H1 (cell line): ENCODE data around the gene PEX19. TPM values are rescaled to one million over a fixed set of nuclear protein-coding genes. Genes with fewer than 3 reads are reported as not detected.

Source experiments
- CTCF ChIA-PET: fragments of 300-600 bp; sonication (Branson Sonifier 250); formaldehyde crosslinking; loops from one replicate; lab custom pipeline; 2021; ENCODE audit not compliant: partially characterized antibody; lab: Charles Lee
- POLR2A ChIA-PET: fragments of 300-600 bp; sonication (Branson Sonifier 250); formaldehyde crosslinking; loops from one replicate; lab custom pipeline; 2021; ENCODE audit warnings: inconsistent platforms; ENCODE audit not compliant: partially characterized antibody; lab: Charles Lee
- DNase-seq, 2 experiments: peaks; one replicate each; pipeline versions ENCODE4 v3.0.0 to v3.0.0-alpha.2; 2010 to 2022; ENCODE audit warnings: low spot score in 2 of 2, low read depth in 1 of 2, mixed read lengths in 1 of 2
- FAIRE-seq: peaks from 2 replicates; lab custom pipeline; 2011; peaks lifted over from hg19 to GRCh38; lab: Jason Lieb, UNC
- H2AFZ ChIP-seq: 2 replicates; pipeline ENCODE4 v1.8.1; 2012; ENCODE audit warnings: low read length, inconsistent platforms
- H2AK5ac ChIP-seq: 2 replicates; pipeline ENCODE4 v1.6.1; 2013; ENCODE audit warnings: low read depth, low read length
- H2BK120ac ChIP-seq: replicated peaks from 2 replicates; pipeline ENCODE3; 2013; ENCODE audit warnings: low read depth, low read length, inconsistent platforms
- H2BK12ac ChIP-seq: 2 replicates; pipeline ENCODE4 v1.6.1; 2013; ENCODE audit warnings: low read depth, low read length
- H2BK15ac ChIP-seq: 2 replicates; pipeline ENCODE4 v1.6.1; 2013; ENCODE audit warnings: low read length
- H2BK20ac ChIP-seq: 2 replicates; pipeline ENCODE4 v1.6.1; 2013; ENCODE audit warnings: low read length
- H2BK5ac ChIP-seq: 2 replicates; pipeline ENCODE4 v1.6.1; 2013; ENCODE audit warnings: low read depth, low read length
- H3K14ac ChIP-seq: 2 replicates; pipeline ENCODE4 v1.6.1; 2013; ENCODE audit warnings: inconsistent platforms; ENCODE audit not compliant: insufficient read length
- H3K18ac ChIP-seq: 2 replicates; pipeline ENCODE4 v1.6.1; 2013; ENCODE audit warnings: low read length; ENCODE audit errors: extremely low read depth
- H3K23ac ChIP-seq: 2 replicates; pipeline ENCODE4 v1.6.1; 2013; ENCODE audit warnings: inconsistent platforms; ENCODE audit not compliant: insufficient read length
- H3K23me2 ChIP-seq: 2 replicates; pipeline ENCODE4 v1.6.1; 2013; ENCODE audit warnings: low read depth, low read length
- H3K27ac ChIP-seq: 2 replicates; pipeline ENCODE4 v1.6.1; 2011; ENCODE audit warnings: low read depth, low read length, inconsistent platforms
- H3K27me3 ChIP-seq, 4 experiments: replicated peaks in 1 of 4; 1 replicate in 1 of 4; 2 replicates in 3 of 4; pipeline versions ENCODE4 v1.6.1 to v1.8.1; 2011 to 2013; ENCODE audit warnings: low read length in 3 of 4, mild to moderate bottlenecking in 3 of 4, inconsistent platforms in 2 of 4, mixed read lengths in 2 of 4, moderate library complexity in 1 of 4; ENCODE audit not compliant: control insufficient read depth in 3 of 4, insufficient read depth in 3 of 4; ENCODE audit errors: extremely low read depth in 1 of 4
- H3K36me3 ChIP-seq, 4 experiments: 2 replicates each; pipeline versions ENCODE4 v1.6.1 to v1.8.1; 2011 to 2013; ENCODE audit warnings: mild to moderate bottlenecking in 4 of 4, low read length in 3 of 4, moderate library complexity in 2 of 4, control low read depth in 1 of 4, inconsistent platforms in 1 of 4; ENCODE audit not compliant: insufficient read depth in 4 of 4, control insufficient read depth in 2 of 4
- H3K4ac ChIP-seq: replicated peaks from 2 replicates; pipeline ENCODE3; 2013; ENCODE audit warnings: low read length, low read depth, mixed read lengths, inconsistent platforms; ENCODE audit not compliant: insufficient read length
- H3K4me1 ChIP-seq, 4 experiments: replicated peaks in 1 of 4; 1 replicate in 1 of 4; 2 replicates in 3 of 4; pipeline versions ENCODE4 v1.6.1 to v1.8.1; 2011 to 2013; ENCODE audit warnings: low read length in 3 of 4, inconsistent platforms in 2 of 4, mixed read lengths in 1 of 4; ENCODE audit not compliant: insufficient read depth in 4 of 4, control insufficient read depth in 3 of 4
- H3K4me2 ChIP-seq, 2 experiments: 2 replicates each; pipeline versions ENCODE4 v1.6.1 to v1.8.1; 2011 to 2013; ENCODE audit warnings: low read depth in 2 of 2, low read length in 2 of 2, control low read depth in 1 of 2, inconsistent platforms in 1 of 2, mild to moderate bottlenecking in 1 of 2; ENCODE audit not compliant: insufficient read depth in 1 of 2
- H3K4me3 ChIP-seq, 4 experiments: fragments of 200-600, 300-600 bp in 1 of 4; sonication (generic), shearing (Covaris generic), sonication (Bioruptor Twin) in 1 of 4; 2 replicates each; pipeline versions ENCODE4 v1.5.1 to v1.8.1; 2011 to 2016; ENCODE audit warnings: low read length in 4 of 4, low read depth in 3 of 4, control low read depth in 2 of 4, inconsistent platforms in 2 of 4, mild to moderate bottlenecking in 2 of 4, mixed read lengths in 1 of 4, moderate library complexity in 1 of 4; ENCODE audit not compliant: insufficient read depth in 2 of 4; ENCODE audit errors: extremely low read depth in 1 of 4
- H3K56ac ChIP-seq: replicated peaks from 2 replicates; pipeline ENCODE3; 2013; ENCODE audit warnings: low read depth, mild to moderate bottlenecking, mixed read lengths, low read length, inconsistent platforms; ENCODE audit not compliant: insufficient read length
- H3K79me1 ChIP-seq: 2 replicates; pipeline ENCODE4 v1.6.1; 2013; ENCODE audit warnings: low read depth, low read length, control low read depth
- H3K79me2 ChIP-seq, 2 experiments: 2 replicates each; pipeline versions ENCODE4 v1.6.1 to v1.8.1; 2012 to 2013; ENCODE audit warnings: low read length in 2 of 2, mild to moderate bottlenecking in 2 of 2, inconsistent platforms in 1 of 2; ENCODE audit not compliant: insufficient read depth in 2 of 2, control insufficient read depth in 1 of 2
- H3K9ac ChIP-seq, 4 experiments: replicated peaks in 1 of 4; 1 replicate in 1 of 4; 2 replicates in 3 of 4; pipeline versions ENCODE4 v1.6.1 to v1.8.1; 2011 to 2013; ENCODE audit warnings: low read depth in 3 of 4, low read length in 3 of 4, control low read depth in 2 of 4, mild to moderate bottlenecking in 2 of 4, moderate library complexity in 2 of 4, inconsistent platforms in 1 of 4; ENCODE audit errors: extremely low read depth in 1 of 4
- H3K9me3 ChIP-seq, 2 experiments: 2 replicates each; pipeline versions ENCODE4 v1.6.1 to v1.8.1; 2012 to 2013; ENCODE audit warnings: mild to moderate bottlenecking in 2 of 2, moderate library complexity in 2 of 2, control low read depth in 1 of 2, inconsistent platforms in 1 of 2, low read depth in 1 of 2, low read length in 1 of 2, mixed read lengths in 1 of 2; ENCODE audit not compliant: insufficient read depth in 2 of 2
- H4K20me1 ChIP-seq, 2 experiments: replicated peaks in 1 of 2; 2 replicates each; pipeline versions ENCODE3 to v1.8.1; 2011 to 2013; ENCODE audit warnings: inconsistent platforms in 2 of 2, low read length in 2 of 2, mild to moderate bottlenecking in 1 of 2; ENCODE audit not compliant: insufficient read depth in 2 of 2, control insufficient read depth in 1 of 2
- H4K5ac ChIP-seq: 2 replicates; pipeline ENCODE4 v1.6.1; 2013; ENCODE audit warnings: low read length, low read depth, mixed read lengths, inconsistent platforms; ENCODE audit not compliant: insufficient read length
- H4K8ac ChIP-seq: 2 replicates; pipeline ENCODE4 v1.8.0; 2013; ENCODE audit warnings: mild to moderate bottlenecking, moderate library complexity, low read length, inconsistent platforms; ENCODE audit not compliant: insufficient read depth; ENCODE audit errors: extremely low read depth
- H4K91ac ChIP-seq: replicated peaks from 2 replicates; pipeline ENCODE3; 2013; ENCODE audit warnings: low read length, mixed read lengths, inconsistent platforms; ENCODE audit not compliant: insufficient read length
- JUND ChIP-seq: IDR thresholded peaks from 2 replicates; pipeline ENCODE4 v1.6.1; 2011; ENCODE audit warnings: mild to moderate bottlenecking, improper control_type of control experiment, low read length
- SIN3A ChIP-seq, 2 experiments: IDR thresholded peaks in 1 of 2; conservative IDR thresholded peaks in 1 of 2; 2 replicates each; pipeline ENCODE4 v1.6.1; 2011 to 2012; ENCODE audit warnings: low read length in 2 of 2, improper control_type of control experiment in 1 of 2, low read depth in 1 of 2, mild to moderate bottlenecking in 1 of 2
- SP4 ChIP-seq: IDR thresholded peaks from 2 replicates; pipeline ENCODE4 v1.6.1; 2012; ENCODE audit warnings: low read length, inconsistent platforms
- WGBS, 2 experiments: shearing (Covaris generic) in 1 of 2; methylation state at CpG; one replicate each; pipeline versions ENCODE4 v1.1.6 to v1.1.7; 2013 to 2015; ENCODE audit warnings: low lambda C conversion rate in 2 of 2, mixed read lengths in 2 of 2, inconsistent platforms in 1 of 2, low coverage in 1 of 2, missing lambda C conversion rate in 1 of 2; ENCODE audit not compliant: insufficient replicate concordance in 2 of 2, insufficient coverage in 1 of 2, insufficient read length in 1 of 2; ENCODE audit errors: extremely low coverage in 1 of 2, missing lambda C conversion rate in 1 of 2; 5-methylcytosine and 5-hydroxymethylcytosine counted together
- polyA plus RNA-seq, 7 experiments: library from polyadenylated mRNA; depleted of rRNA in 3 of 7; stranded (reverse) in 5 of 7; unstranded in 2 of 7; fragments of >200 nt in 5 of 7; fragments of 200-250 nt in 2 of 7; gene quantifications; 1 replicate in 5 of 7; 2 replicates in 1 of 7; 4 replicates in 1 of 7; pipeline versions ENCODE4 v1.2.1 to v1.2.3, GENCODE V29; 2011 to 2013; ENCODE audit warnings: missing spikeins in 2 of 7, mixed read lengths in 2 of 7
- total RNA-seq: library from RNA; stranded (reverse); fragmentation: NEBNext Ultra II Directional; extraction: Animal tissue kit (Norgen Biotek cat#: 25700); gene quantifications from 2 replicates; pipeline ENCODE4 v1.2.1, GENCODE V29; 2021

Gene PEX19
- total and polyA plus RNA-seq, 2 of the 8 experiments (the other 6 are each of a cell fraction or from before 2014, with no cell fraction given): 50.4 to 80.2 TPM

DNA sequence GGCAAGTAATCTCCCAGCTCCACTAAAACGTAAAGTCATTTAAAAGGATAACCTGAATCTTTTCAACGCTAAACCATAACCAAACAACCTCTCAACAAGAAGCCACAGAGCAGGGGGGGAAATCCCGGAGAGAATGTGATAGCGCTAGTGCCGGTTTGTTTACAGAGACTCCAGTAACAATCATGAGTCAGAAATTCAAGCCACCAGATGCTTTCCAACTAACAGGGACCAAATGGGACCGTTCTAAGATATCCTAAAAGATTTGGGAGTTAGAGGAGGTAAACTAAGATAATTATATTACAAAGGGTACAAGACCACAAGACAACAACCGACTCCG lies 23.4 kb downstream of the PEX19 start:
- H3K9ac ChIP-seq: peak overlapping the region; percentile 96 to 99 (median 98)
- no peaks in the 10 kb centered on the region for H3K27me3 ChIP-seq
- H3K14ac ChIP-seq: no peak overlapping the region
- no peak for DNase-seq
- WGBS, 2 experiments: 3% methylated on average over 8 of the region's 8 CpGs; no CpG with 5 or more reads in 1 of the 2 experiments
- H3K56ac ChIP-seq: peak overlapping the region; percentile 96
- ChIA-PET CTCF (interaction anchor here (0.9 to 4.2 kb wide), 5 partner anchors 9 to 151 kb away, joined by 3 to 28 read pairs (median 3); no protein-coding TSS in a partner anchor), POLR2A (interaction anchor here (0.7 to 7.6 kb wide), 20 partner anchors 9 to 414 kb away, joined by 3 to 58 read pairs (median 5); partner anchors contain the start of genes IGSF8 and PEX19)
- no peak overlapping the region for H3K23ac ChIP-seq
- peaks cover 5 to 54% of the 10 kb centered on the region in 2 experiments; a peak in 3 of 4 replicates for H3K79me2 ChIP-seq
- H3K4me2 ChIP-seq: peak overlapping the region; percentile 65 to 89
- H3K4me1 ChIP-seq: peaks cover 2 to 13% (median 5%) of the 10 kb centered on the region in 4 experiments; a peak in 6 of 7 replicates
- no peak overlapping the region for H2BK120ac ChIP-seq
- H2BK12ac ChIP-seq: peak overlapping the region; percentile 95; the same call in 1 of the 2 replicates
- H3K18ac ChIP-seq: no peak overlapping the region; the same call in 1 of the 2 replicates
- TF ChIP-seq SP4: no peak
- TF ChIP-seq SIN3A (conservative IDR thresholded peaks at IDR 0.05 in 1 of 2, IDR thresholded peaks at IDR 0.05 in 1 of 2; ENCODE audit: low read depth in 1 of 2, low read length in 2 of 2): peak in 1 of 2 experiments; percentile 48; a peak in 1 of 4 replicates
- peak; percentile 46; the same call in 1 of the 2 replicates for TF ChIP-seq JUND
- TF ChIP-seq, all 59 proteins: peak for 2
- Histone ChIP-seq H2AK5ac (no peak overlapping the region; the same call in 1 of the 2 replicates), H2BK15ac (no peak overlapping the region), H3K36me3 (no peaks in the 10 kb centered on the region), H3K4me3 (peak overlapping the region; percentile 91 to 99 (median 96)), H4K91ac (peak overlapping the region; percentile 94), H3K9me3 (no peaks in the 10 kb centered on the region), H4K8ac (peak overlapping the region; percentile 99; the same call in 1 of the 2 replicates), H2AFZ (no peak overlapping the region; the same call in 1 of the 2 replicates), H3K27ac (peak overlapping the region; percentile 97), H4K20me1 (no peaks in the 10 kb centered on the region), H3K4ac (peak overlapping the region; percentile 5), H4K5ac (peak overlapping the region; percentile 95), H3K79me1 (no peaks in the 10 kb centered on the region; the same call in 1 of the 2 replicates), H2BK20ac (no peak overlapping the region), H3K23me2 (0 out of 2 replicates have a peak, but pooled peaks cover 2% of the 10 kb centered on the region), H2BK5ac (peak overlapping the region; percentile 100)
- FAIRE-seq: no peak
